ENCODE results near the gene REM2.
A peak's percentile ranks its signal among the peaks of the same experiment; 100 is the strongest.
"Not testable (repeated sequence)": the region's sequence is repeated elsewhere in the genome, so short reads cannot be mapped to it uniquely, and the experiment has no call there.

REM2 gene

GRCh38 chr14:22848351-22849164 is 34.5 kb upstream of the REM2 start:
- peak; percentile 50 for DNase-seq

DNA sequence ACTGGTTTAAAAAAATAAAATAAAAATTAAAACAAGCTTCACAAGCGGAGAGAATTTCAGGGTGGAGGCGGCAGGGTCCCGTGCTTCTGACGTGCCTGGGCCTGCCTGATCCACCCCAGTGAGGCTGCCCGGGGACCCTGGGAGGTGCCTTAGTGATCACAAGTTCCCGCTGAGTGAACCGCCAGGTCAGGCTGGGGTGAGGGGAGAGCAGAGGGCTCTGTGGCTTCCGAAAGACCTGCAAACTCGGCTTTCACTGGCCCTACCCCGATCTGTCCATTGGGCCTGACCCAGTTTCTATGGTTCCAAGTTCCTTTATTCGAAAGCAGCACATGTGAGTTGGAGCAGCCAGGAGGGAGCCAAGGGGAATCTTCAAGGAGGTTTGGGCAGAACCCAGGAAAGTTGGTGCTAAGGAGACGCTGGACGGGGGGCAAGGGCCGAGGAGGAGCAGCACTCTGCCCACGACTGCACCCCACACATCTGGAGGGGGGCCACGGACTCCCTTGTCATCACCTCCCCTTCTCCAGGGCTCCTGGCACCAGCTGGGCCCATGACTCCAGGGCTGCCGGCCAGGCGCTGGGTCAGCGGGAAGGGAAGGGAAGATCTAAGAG is 33.7 kb upstream of the REM2 start:
- DNase-seq = no peak

- DNase-seq = no peak
Observed at GRCh38 chr14:22850944-22851764, 31.9 kb upstream of the REM2 start.

DNA sequence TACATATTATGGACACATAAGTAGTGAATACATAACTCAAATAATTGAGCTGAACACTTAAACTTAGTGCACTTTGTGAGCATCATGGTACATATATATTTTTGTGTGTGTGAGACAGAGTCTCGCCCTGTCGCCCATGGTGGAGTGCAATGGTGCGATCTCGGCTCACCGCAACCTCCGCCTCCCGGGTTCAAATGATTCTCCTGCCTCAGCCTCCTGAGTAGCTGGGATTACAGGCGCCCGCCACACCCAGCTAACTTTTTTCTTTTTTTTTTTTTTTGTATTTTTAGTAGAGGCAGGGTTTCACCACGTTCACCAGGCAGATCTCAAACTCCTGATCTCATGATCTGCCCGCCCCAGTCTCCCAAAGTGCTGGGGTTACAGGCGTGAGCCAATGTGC is 30.8 kb upstream of the REM2 start:
- DNase-seq = not testable (repeated sequence)

DNA sequence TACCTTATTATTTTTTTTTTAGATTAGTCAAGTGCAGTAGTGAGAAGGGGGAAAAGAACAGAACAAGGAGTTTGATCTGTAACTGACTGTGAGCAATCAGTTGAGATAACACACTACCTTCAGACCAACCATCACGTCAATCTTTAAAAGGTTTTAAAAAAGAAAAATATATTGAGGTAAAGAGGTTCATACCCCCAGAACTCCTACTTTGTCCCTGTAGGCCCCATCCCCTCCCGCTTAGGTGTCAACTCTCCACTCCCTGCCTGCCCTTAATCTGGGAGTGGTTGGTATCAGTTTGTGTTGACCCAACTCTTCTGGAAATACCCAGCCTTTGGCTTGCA is 30.5 kb upstream of the REM2 start:
- no peak for DNase-seq

- peak; percentile 94 for DNase-seq
Observed at GRCh38 chr14:22852940-22853767, 29.9 kb upstream of the REM2 start.

- DNase-seq = not testable (repeated sequence)
Observed at GRCh38 chr14:22854296-22854695, 28.7 kb upstream of the REM2 start.

GRCh38 chr14:22854963-22855724 is 27.9 kb upstream of the REM2 start:
- no peak for DNase-seq

DNA sequence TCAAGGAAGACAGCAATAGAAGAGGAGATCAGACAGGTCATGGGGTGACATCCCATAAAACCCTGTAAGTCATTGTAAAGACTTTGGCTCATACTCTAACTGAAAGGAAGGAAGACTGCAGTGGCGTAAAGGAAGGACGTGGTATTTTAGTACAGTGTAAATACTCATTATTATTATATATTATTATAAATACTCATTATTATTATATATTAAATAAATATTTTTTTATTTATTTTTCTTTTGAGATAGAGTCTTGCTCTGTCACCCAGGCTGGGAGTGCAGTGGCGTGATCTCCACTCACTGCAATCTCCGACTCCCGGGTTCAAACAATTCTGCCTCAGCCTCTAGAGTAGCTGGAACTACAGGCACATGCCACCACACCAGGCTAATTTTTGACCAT is 26.6 kb upstream of the REM2 start:
- DNase-seq = no peak

GRCh38 chr14:22860377-22860776 is 22.6 kb upstream of the REM2 start:
- DNase-seq = not testable (repeated sequence)

DNA sequence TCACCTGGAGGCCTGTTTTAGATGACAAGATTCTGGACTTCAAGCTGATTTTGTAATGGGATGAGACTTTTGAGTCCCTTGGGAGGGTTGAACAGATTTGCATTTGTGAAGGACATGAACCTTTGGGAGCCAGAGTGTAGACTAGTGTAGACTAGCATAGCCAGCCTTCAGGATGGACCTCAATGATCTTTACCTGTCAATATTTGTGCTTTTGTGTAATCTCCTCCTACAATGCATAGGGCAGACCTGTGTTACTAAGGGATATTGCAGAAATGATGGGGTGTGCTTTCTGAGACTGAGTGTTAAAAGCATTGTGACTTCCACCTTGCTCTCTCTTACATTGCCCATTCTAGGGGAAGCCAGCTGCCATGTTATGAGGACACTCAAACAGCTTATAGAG is 21.4 kb upstream of the REM2 start:
- no peak for DNase-seq

- DNase-seq = no peak
Observed at GRCh38 chr14:22864979-22865378, 18.0 kb upstream of the REM2 start.

DNA sequence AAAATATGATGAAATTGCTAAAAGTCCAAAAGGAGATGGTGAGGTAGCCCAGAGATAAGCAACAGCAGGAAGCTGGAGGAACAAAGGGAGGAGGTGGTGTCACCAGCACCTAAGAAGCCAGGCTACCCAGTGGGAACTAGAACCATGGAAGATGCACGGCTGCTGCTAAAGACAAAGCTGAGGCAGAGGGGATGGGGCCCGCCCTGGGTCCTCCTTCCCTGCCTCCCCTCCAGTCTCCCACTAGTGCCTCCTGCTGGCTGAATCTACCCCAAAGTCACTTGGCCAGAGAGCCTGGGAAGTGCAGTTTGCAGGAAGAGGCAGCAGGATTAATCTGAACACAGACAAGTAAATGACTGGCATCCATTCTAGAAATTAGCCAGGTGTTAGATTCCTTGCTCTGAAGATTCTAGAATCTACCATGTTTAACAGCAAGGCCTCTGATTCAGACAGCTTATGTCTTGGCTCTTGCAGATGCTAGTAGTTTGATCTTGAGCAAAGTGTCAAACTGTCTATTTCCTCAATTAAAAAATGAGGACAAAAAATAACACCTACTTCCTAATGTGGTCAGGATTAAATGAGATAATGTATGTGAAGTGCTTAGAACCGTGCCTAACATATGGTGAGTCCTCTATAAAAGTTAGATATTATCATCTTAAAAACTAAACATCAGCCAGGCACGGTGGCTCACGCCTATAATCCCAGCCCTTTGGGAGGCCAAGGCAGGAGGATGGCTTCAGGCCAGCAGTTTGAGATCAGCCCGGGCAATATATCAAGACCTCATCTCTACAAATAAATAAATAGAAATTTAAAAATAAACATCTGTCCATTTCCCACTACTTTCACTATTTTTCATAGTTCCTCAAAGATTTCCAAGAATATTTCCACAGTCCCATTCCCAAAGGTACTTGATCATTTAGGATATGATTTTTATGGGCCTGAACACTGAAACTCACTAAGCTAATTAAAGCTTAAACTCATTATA is 17.3 kb upstream of the REM2 start:
- no peak for DNase-seq

DNA sequence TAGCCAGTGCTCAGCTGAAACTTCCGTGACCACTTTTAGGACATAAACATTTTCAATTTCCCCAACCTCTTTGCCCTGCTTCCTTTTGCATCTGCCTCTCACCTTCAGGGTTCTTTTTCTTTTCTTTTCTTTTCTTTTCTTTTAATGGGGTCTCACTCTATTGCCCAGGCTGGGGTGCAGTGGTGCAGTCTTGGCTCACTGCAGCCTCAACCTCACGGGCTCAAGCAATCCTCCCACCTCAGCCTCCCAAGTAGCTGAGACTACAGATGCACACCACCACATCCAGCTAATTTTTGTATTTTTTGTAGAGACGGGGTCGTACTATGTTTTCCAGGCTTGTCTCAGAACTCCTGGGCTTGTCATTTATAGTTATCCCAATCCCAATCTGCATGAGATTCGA is 16.1 kb upstream of the REM2 start:
- DNase-seq = no peak

DNA sequence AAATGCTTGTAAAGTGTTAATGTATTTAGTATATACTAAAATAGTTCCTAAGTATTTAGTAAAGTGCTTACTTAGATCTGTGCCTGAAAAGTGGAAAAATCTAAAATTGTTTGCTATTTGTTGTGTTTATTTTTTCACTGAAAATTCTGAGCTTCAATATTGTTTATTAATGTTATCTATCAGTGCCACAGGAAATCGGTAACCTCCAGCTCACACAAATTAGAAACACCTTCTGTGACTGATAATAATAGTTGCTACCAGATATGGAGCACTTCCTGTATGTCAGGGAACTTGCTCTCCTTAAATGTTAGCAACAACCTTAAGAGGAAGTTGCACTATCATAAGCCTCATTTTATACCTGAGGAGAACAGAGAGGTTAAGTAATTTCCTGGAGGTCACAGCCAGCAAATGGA is 12.2 kb upstream of the REM2 start:
- DNase-seq = no peak

DNA sequence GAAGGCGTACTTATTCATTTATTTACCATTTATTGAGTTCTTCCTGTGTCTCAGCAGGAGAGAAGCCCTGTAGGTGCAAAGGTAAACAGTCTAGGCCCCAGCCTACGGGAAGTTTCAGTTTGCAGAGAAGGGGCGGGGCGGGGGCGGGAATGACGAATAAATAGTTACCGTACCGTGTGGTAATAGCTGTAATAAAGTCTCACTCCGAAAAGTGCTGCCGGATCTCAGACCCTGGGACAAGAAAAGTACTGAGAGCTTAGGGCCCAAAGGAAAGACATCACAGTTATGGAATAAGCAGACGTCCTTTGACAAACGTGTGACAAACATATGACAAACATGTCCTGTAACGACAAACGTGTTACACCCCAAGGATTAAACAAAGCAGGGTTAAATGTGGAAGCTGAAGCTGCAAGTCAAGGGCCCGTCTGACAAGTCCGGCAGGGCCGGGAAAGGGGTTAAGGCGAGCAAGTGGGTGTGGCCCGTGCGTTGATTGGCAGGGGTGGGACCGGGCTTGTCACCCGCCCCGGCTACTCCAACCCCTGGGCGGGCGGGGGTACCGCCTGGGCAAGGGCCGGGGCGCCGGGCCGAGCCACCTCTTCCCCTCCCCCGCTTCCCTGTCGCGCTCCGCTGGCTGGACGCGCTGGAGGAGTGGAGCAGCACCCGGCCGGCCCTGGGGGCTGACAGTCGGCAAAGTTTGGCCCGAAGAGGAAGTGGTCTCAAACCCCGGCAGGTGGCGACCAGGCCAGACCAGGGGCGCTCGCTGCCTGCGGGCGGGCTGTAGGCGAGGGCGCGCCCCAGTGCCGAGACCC is 11.6 kb upstream of the REM2 start, which contains the start of gene LRP10:
Gene LRP10, plus strand, starts transcription at position 517 of the 809 bp plus-strand sequence. CDS start 564 bp downstream, outside the sequence.
- DNase-seq = peak; percentile 90

DNA sequence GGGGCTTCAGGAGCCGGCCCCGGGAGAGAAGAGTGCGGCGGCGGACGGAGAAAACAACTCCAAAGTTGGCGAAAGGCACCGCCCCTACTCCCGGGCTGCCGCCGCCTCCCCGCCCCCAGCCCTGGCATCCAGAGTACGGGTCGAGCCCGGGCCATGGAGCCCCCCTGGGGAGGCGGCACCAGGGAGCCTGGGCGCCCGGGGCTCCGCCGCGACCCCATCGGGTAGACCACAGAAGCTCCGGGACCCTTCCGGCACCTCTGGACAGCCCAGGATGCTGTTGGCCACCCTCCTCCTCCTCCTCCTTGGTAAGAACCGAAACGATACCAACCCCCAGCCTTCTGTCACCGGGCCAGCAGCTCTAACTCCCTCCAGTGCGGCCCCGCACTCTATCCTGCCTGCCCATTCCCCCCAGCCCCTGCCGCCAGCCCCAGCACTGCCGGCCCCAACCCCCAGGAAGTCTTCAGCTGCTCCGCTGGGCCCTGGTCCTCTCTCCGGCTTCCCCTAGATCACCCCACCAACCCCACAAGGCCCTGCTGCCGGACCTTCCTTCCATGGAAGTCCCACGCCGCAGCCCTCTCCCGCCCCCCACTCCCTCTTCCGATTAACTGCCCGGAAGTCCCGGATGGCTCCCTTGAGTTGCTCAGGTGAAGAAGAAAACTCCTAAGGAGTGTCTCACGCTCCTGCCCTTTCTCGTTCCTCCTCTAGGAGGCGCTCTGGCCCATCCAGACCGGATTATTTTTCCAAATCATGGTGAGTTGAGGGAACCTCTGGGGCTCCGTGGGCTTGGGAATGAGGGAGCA is 10.8 kb upstream of the REM2 start:
- DNase-seq = peak; percentile 88

DNA sequence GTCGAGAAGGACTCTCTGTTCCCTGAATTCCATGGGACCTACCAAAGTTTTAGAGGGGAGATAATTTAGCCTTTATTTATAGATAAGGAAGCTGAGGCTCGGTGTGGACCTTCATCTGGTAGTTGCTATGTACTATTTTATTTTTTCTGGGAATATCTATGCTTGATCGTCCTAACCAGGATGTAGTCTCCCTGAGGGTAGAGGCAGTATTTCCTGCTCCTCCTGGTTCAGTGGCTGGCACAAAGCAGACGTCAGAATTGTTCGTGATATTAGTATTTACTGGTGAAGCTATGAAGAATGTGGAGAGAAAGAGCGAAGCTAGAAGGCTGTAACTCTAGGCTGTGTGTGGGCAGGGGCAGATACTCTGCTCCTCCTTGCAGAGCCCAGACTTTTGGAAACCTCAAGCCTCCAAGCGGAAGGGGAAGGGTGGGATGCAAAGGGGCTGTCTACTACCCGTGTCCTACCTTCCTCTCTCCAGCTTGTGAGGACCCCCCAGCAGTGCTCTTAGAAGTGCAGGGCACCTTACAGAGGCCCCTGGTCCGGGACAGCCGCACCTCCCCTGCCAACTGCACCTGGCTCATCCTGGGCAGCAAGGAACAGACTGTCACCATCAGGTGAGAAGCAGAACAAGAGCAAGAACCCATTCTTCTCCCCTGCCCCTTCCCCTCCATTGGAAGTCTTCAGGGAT is 10.0 kb upstream of the REM2 start:
- no peak for DNase-seq

All from retina (tissue), 1 donor.